HG03196 (cell line): ENCODE data around the gene LCN1.
"Not testable (repeated sequence)": the region's sequence is repeated elsewhere in the genome, so short reads cannot be mapped to it uniquely, and the experiment has no call there.

Experiments used
- ATAC-seq: cut with Tn5 transposase; IDR thresholded peaks from one replicate; pipeline ENCODE4 v1.9.1; 2021; ENCODE audit not compliant: unreplicated experiment

LCN1 gene

DNA sequence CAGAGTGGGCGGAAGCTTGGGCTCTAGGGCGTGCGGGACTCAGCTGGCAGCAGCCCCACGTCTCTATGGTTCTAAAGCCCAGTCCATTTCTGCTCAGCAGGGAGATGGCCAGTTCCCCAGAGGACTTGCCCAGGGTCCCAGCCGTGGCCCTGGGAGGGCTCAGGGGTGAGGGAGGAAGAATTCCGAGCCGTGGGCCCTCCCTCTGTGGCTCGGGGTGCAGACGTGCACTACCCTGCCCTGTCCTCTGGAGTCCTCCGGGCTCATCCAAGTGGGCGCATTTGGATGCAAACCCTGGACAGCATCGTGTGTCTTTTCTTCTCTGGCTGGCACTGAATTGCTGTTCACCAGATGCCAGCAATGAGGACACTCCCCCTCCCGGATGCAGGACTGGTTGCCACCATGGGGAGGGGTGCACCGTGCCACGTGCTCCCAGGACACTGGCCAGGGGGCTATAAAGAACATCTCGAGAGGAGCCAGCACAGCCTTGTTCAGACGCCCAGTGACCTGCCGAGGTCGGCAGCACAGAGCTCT, 24.5 kb downstream of the LCN1 start, which contains the start of gene OBP2A:
Gene OBP2A, plus strand, starts transcription at position 481 of the 531 bp plus-strand sequence. CDS start 55 bp downstream, outside the sequence.
- ATAC-seq: not testable (repeated sequence)

- ATAC-seq: not testable (repeated sequence)
Observed at GRCh38 chr9:135546792-135547617, 25.8 kb downstream of the LCN1 start.

DNA sequence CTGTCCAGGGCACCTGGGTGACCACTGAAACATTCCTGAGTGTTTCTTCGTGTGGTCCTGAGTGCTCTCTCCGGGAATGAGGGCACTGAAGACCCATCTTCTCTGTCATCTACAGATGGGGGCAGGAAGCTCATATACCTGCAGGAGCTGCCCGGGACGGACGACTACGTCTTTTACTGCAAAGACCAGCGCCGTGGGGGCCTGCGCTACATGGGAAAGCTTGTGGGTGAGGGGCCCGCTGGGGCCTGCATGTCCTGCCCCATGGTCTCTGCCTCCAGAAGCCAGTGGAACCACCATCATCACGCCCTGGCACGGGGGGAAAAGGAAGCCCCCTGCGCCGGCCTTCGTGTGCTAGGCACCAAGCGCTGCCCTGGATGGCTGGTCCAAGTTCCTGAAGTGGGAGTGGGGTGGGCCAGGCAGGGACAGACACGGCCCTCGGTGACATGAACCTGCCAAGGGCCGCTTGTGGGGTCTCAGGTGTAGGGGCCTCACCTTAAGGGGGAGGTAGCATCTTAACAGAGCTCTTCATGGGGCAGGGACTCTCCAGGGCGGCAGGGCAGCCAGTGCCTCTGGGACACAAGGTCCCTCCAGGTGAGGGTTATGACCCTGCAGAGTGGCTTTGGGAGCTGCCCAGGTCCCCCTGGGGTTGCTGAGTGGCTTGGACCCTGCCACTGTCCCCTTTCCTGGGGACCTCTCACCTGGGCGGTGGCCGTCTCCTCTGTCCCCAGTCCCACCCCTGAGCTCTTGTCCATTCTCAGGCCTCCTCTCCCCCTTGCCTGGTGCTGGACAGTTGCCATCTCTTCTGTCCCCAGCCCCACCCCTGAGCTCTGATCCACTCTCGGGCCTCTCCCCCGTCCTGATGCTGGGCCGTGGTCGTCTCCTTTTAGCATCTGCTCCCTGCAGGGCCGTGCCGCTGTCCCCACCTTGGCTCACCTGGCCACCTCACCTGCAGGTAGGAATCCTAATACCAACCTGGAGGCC, 26.8 kb downstream of the LCN1 start:
- no peak for ATAC-seq

DNA sequence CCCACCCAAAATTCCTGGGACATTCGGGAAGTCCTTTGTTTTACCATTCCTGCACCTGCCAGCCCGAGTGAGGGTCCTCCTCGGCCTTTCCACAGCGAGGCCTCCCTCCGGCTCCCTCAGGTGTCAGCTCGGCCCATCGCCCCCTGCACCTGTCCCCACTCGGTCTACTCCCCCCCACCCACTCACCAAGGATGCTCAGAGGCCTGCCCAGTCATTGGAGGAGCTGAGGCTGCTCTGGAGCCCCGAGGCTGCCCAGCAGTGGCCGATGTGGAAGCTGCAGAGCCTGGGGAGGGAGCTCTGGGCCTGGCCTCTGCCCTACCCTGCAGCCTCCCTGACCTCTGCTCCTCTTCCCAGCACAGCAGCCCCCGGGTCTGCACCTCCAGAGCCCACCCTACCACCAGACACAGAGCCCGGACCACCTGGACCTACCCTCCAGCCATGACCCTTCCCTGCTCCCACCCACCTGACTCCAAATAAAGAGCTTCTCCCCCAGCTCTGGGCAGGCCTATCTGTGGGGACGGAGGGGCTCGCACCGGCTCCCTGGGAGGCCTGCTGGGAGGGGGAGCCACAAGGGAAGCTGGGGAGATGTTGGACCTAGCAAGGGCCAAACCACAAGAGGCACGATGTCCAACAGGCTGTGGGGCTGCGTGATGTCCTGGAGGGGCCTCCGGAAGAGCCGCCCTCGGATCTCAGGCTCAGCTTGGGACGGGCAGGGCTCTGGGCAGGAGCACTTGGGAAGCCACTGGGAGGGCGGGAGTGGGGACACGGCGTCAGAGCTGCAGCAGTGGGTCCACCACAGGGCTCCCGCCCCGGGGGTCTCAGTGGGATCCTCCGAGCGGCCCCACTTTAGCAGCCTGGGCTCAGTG, 28.5 kb downstream of the LCN1 start:
- not testable (repeated sequence) for ATAC-seq

DNA sequence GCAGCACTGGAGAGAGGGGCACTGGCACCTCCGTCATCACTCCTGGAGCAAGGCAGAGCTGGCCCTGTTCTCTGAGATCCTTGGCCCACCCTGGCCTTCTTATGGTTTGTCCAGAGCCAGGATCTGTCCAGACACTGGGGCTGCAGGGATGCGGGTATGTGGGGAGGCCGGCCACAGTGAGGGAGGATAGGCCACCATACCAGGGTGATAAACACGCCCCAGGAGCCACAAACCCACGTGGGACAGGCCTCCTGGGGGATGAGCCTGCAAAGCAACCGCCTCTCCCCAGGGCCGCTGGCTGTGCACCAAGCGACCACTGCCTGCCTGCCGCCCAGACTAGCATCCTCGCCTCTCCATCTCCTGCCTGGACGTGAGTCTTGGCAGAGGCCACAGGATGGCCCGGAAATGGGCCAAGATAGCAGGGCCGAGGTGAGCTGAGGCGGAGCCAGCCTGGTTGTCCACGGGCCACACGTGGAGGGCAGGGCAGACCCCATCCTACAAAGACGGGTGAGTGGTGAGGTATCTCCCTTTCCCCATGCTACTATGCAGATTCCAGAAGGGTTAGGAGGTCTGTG, 29.2 kb downstream of the LCN1 start:
- no peak for ATAC-seq

- no peak for ATAC-seq
Observed at GRCh38 chr9:135551031-135551430, 29.8 kb downstream of the LCN1 start.

DNA sequence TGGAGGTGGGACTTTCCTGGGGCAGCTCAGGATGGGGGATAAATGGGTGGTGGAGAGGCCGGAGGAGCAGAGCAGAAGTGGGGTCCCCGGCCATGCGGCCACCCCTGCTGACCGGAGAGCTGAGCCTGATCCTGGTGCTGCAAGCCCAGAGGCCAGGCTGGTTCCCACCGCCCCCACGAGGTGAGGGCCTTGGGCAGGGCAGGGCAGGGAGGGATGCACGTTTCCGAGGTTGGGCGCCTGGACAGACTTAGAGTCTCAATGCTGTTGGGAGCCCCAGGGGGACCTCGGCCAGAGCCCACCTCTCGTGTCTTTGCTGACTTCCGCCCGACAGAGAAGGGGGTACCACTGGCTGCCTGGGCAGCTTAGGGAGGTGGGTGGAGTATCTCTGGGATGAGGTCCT, 30.2 kb downstream of the LCN1 start:
- no peak for ATAC-seq

DNA sequence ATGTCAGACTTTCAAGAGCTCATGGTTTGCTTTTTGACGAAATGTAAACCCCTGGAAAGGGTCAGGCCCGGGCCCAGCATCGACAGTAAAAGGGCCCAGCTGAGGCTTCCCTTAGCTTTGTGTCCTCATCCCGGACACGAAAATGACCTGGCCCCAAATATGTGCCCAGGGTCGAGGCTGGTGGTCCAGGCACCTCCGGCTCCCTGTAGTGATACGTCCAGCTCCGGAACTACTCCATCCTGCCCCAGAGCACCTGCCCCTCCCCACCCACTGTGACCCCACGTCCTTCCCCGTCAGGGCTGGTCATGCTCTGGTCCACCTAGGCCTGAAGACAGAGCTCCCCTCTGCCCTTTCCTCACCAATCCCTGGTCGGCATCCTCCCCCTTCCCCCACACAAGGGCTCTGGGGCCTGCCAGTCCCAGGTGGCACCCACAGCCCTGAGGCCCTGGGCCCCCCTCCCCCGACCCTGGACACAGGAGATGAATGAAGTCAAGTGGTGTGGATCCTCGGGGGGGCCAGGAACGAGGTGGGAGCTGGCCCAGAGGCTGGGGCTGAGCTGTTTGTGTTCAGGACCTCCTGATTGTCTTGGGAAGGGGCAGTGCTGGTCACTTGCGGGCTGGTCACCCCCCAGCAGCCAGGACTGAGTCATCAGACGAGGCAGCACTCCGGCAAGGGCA, 30.9 kb downstream of the LCN1 start:
- no peak for ATAC-seq

DNA sequence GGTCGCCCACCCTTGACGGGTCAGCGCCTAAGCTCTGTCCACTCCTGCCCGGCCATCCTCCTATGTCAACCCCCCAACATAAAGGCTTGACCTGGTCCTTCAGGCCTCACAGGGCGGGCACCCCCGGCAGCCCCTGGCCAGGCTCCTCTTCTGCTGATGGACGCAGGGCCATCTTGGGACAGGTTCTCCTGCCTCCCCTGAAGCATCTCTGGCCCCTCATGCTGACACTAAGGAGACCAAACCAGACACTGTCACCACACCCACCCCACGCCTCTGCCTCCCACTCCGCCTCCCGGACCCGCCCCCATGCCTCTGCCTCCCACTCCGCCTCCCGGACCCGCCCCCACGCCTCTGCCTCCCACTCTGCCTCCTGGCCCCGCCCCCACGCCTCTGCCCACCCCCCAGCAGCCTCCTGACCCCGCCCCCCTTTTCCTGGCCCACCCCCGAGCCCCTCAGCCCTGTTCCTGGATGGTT, 31.5 kb downstream of the LCN1 start:
- no peak for ATAC-seq

GRCh38 chr9:135554718-135555117, 33.5 kb downstream of the LCN1 start:
- no peak for ATAC-seq

DNA sequence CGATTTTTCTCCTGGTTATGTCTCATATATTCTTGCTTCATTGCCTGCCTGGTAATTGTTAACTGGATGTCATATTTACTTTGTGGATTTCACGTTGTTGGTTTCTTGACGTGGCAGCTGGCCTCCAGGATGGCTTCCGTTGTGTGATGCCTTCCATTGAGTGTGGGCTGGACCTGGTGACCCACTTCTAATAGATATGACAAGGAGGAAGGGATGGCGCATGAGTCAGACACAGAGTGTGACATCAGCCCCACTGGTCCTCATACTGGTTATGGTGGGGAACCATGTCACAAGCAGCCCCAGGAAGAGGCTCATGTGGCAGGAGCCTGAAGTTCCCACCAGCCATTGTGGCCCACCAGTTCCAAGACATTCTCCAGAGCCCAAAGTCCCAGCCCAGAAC, 34.0 kb downstream of the LCN1 start:
- ATAC-seq: no peak

DNA sequence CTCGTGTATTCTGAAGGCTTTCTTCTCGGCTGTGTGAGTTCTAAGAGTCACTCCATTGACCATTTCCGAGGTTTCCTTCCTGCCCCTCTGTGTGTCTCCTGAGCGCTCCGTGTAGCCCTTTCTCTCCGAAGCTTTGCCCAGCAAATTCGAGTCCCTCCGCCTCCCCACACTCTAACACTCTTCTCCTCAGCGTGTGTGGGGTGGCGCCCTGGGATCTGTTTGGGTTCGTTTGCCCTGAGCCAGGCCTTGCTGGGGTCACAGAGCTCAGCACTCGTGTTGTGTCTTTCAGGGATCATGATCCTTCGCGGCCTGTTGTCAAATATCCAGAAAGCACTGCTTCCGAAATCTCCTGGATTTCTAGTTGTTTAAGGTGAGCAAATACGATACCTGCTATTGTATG, 34.7 kb downstream of the LCN1 start:
- ATAC-seq: no peak

- ATAC-seq: no peak
Observed at GRCh38 chr9:135559606-135560005, 38.4 kb downstream of the LCN1 start.

GRCh38 chr9:135561391-135562234, 40.4 kb downstream of the LCN1 start, which contains the start of gene PAEP:
PAEP (plus strand) TSS chr9:135561756.
- no peak for ATAC-seq

GRCh38 chr9:135562235-135562745, 41.0 kb downstream of the LCN1 start:
- no peak for ATAC-seq

- ATAC-seq: no peak
Observed at GRCh38 chr9:135563039-135563476, 41.8 kb downstream of the LCN1 start.

DNA sequence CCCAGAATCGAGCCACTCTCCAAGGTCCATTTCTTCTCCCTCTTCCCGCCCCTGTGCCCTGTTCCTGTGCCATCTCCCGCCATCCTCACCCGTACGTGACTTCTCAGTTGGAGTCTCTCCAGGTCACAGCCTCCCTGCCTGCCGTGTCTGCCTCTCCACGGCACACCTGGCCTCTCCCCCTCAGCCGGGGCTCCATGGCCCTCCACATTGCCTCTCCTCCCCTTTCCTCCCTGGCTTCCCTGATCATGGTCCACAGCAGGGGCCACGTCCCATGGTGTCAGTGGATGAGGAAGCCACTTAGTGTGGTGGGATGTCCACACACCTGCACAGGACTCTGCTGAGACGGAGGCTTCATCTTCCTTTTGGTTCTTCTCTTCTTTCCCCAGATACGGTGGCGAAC, 42.6 kb downstream of the LCN1 start:
- ATAC-seq: no peak

- ATAC-seq: no peak
Observed at GRCh38 chr9:135565141-135565628, 43.9 kb downstream of the LCN1 start.
